ENCODE results near the gene ELF5. TPM values are rescaled to one million over a fixed set of nuclear protein-coding genes. Genes with fewer than 3 reads are reported as not detected.

The ELF5 gene
- total and polyA plus RNA-seq, 10 of the 15 experiments (the other 5 are each of a cell fraction or from before 2014, with no cell fraction given) = not detected

DNA sequence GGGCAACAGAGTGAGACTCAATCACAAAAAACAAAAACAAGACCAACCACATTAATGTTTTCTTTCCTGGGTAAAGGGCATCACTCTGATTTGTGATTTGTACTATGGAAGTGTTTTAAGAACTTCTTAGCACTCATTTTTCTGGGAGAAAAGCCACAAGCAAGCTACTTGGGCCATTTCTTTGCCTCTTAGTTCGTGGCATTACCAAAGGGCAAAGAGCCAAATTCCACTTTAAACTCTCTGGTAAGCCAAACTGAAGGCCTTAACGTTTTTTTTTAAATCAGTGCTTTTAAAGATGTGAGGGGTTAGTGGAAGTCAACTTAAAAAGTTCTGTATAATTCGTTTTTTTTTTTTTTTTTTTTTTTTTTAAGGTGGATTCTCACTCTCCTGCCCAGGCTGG is 37.9 kb downstream of the ELF5 start (continued):
- no peak for TF ChIP-seq PBX3 (IDR thresholded peaks at IDR 0.05; ENCODE audit: insufficient replicate concordance, low read depth, low read length)
- TF ChIP-seq ZNF207 (IDR thresholded peaks at IDR 0.05; ENCODE audit: borderline replicate concordance) = no peak
- TF ChIP-seq SIN3A (IDR thresholded peaks at IDR 0.05; ENCODE audit: low read depth, low read length) = no peak
- no peak for TF ChIP-seq FOXM1 (IDR thresholded peaks at IDR 0.05; ENCODE audit: low read depth, low read length)

DNA sequence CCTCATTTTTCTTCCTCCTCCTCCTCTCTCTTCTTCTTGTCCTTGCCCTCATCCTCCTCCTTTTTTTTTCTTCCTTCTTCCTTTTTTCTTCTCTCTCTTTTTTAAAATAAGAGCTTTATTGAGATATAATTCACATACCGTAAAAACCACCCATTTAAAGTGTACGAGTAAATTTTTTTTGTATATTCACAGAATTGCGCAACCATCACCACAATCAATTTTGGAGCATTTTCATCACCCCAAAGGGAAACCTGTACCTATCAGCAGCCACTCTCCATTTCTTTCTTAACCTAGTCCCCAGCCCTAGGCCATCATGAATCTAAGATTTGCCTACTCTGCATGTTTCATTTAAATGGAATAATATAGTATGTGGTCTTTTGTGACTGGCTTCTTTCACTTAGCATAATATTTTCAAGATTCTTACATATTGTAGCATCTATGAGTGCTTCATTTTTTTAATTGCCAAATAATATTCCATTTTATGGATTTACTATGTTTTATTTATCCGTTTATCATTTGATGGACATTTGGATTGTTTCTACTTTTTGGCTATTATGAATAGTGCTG is 39.9 kb downstream of the ELF5 start:
- ATAC-seq (no peak), DNase-seq (ENCODE audit: low read depth, low spot score) (no peak), FAIRE-seq (no peak)
- WGBS (ENCODE audit: insufficient coverage, insufficient replicate concordance, low lambda C conversion rate, missing lambda C conversion rate) = 99% methylated on average over 4 of the region's 4 CpGs
- RAD21 ChIA-PET (ENCODE audit: unreplicated experiment) = no interaction called here
- intact Hi-C loops (cut with micrococcal nuclease; ENCODE audit: unreplicated experiment) (no loop called here), in situ Hi-C loops (cut with MboI) (no loop called here)
- H3K27me3 ChIP-seq (replicated peaks in 1 of 2; ENCODE audit: control insufficient read depth in 2 of 2, insufficient read depth in 2 of 2, low read length in 1 of 2) = no peaks in the 10 kb centered on the region
- no peak overlapping the region for H3K4me3 ChIP-seq
- CTCF ChIA-PET = interaction anchor here (1.2 kb wide), 1 partner anchor 107 kb away, joined by 3 read pairs; no protein-coding TSS in a partner anchor
- SMC1A ChIA-PET (ENCODE audit: uncharacterized antibody, unreplicated experiment) = interaction anchor here (1.1 kb wide), 1 partner anchor 9 kb away, joined by 3 read pairs; no protein-coding TSS in a partner anchor
- H3K27ac ChIP-seq (ENCODE audit: control insufficient read depth, insufficient read depth) = no peak overlapping the region
- POLR2A ChIA-PET = interaction anchor here (0.7 kb wide), 1 partner anchor 411 kb away, joined by 5 read pairs; no protein-coding TSS in a partner anchor
- no peaks in the 10 kb centered on the region for H4K20me1 ChIP-seq (ENCODE audit: control insufficient read depth, insufficient read depth)
- no peak overlapping the region for H3K9ac ChIP-seq (ENCODE audit: control insufficient read depth, insufficient read depth, low read length)
- H3K9me3 ChIP-seq (replicated peaks; ENCODE audit: control insufficient read depth, insufficient read depth, low read length) = no peaks in the 10 kb centered on the region
- BruUV-seq (replicated peaks) = no TSS peak
- peaks cover 3% of the 10 kb centered on the region in 2 experiments; a peak in 2 of 4 replicates for H3K36me3 ChIP-seq (ENCODE audit: control insufficient read depth in 2 of 2, insufficient read depth in 2 of 2, low read length in 1 of 2)
- H3K4me1 ChIP-seq (ENCODE audit: control insufficient read depth, insufficient read depth, low read length) = no peaks in the 10 kb centered on the region
- H3K4me2 ChIP-seq (ENCODE audit: control insufficient read depth, insufficient read depth) = no peak overlapping the region
- H2AFZ ChIP-seq (ENCODE audit: control insufficient read depth, low read depth, low read length) = no peak overlapping the region
- no peaks in the 10 kb centered on the region for H3K79me2 ChIP-seq (ENCODE audit: control insufficient read depth, insufficient read depth, low read length)
- no peak for TF ChIP-seq MYB (IDR thresholded peaks at IDR 0.05; ENCODE audit: borderline replicate concordance, low read depth, low read length)
- TF ChIP-seq RAD51 (IDR thresholded peaks at IDR 0.05) = no peak
- TF ChIP-seq, protein P1, sequence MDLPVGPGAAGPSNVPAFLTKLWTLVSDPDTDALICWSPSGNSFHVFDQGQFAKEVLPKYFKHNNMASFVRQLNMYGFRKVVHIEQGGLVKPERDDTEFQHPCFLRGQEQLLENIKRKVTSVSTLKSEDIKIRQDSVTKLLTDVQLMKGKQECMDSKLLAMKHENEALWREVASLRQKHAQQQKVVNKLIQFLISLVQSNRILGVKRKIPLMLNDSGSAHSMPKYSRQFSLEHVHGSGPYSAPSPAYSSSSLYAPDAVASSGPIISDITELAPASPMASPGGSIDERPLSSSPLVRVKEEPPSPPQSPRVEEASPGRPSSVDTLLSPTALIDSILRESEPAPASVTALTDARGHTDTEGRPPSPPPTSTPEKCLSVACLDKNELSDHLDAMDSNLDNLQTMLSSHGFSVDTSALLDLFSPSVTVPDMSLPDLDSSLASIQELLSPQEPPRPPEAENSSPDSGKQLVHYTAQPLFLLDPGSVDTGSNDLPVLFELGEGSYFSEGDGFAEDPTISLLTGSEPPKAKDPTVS (IDR thresholded peaks at IDR 0.05; ENCODE audit: low read depth, low read length) = no peak
- no peak for TF ChIP-seq ZNF24 (IDR thresholded peaks at IDR 0.05)
- TF ChIP-seq CBX5 (IDR thresholded peaks at IDR 0.05; ENCODE audit: low read depth) = no peak
